ENCODE results near the gene IPO4. TPM values are rescaled to one million over a fixed set of nuclear protein-coding genes. Genes with fewer than 3 reads are reported as not detected.

The IPO4 gene
- total and polyA plus RNA-seq, 9 of the 15 experiments (the other 6 are each of a cell fraction or from before 2014, with no cell fraction given), result 7.3 to 122 (median 31.8) TPM

DNA sequence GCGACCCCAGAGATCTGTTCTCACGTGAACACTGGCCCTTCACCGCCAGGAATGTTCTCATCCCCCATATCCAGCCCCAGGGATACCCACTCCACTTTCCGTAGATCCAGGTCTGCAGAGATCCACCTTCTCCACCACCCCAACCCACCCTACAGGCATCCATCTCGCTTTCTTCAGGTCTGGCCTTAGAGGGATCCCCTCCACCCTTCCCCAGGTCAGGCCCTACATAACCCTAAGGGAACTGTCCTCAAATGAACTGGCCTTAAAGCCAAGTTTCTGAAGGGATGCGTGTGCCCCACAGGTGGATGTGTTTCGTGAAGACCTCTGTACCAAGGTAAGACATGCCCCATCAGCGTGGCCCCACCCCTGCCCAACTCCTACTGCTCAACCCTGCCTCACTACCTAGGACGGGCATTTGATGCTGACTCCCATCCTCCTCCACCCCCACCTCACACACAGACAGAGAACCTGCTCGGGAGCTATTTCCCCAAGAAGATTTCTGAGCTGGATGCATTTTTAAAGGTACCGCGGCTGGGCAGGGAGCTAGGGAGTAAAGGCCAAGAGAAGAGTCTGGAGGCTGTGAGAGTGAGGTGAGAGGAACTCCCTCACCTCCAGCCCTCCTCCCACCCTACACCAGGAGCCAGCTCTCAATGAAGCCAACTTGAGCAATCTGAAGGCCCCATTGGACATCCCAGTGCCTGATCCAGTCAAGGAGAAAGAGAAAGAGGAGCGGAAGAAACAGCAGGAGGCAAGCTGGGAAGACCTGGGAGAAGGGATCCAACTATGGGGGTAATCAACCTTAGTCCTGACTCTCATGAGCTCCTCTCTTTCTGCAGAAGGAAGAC, 51.7 kb downstream of the IPO4 start:
- in situ Hi-C loops (cut with MboI) (no loop called here), intact Hi-C loops (cut with micrococcal nuclease) (no loop called here)
- peak overlapping the region; percentile 72 for H3K4me2 ChIP-seq (ENCODE audit: insufficient read depth, low read length)
- no peaks in the 10 kb centered on the region for H3K9me1 ChIP-seq (ENCODE audit: control insufficient read depth, insufficient read depth, low read length)
- no peaks in the 10 kb centered on the region for H3K27me3 ChIP-seq (ENCODE audit: control insufficient read depth in 2 of 2, insufficient read depth in 2 of 2, low read length in 2 of 2)
- BruUV-seq (replicated peaks), result no TSS peak
- no peak for ATAC-seq
- H3K4me1 ChIP-seq (replicated peaks in 1 of 2; ENCODE audit: control insufficient read depth in 2 of 2, insufficient read depth in 2 of 2, low read length in 2 of 2), result peaks cover 7 to 37% of the 10 kb centered on the region in 2 experiments; a peak in 4 of 5 replicates
- peaks cover 20% of the 10 kb centered on the region for H3K79me2 ChIP-seq (ENCODE audit: control insufficient read depth, insufficient read depth, low read length)
- no peak for FAIRE-seq
- no peaks in the 10 kb centered on the region; the same call in 1 of the 2 replicates for H4K20me1 ChIP-seq (replicated peaks; ENCODE audit: control insufficient read depth, insufficient read depth, low read length)
- H3K9me3 ChIP-seq (replicated peaks; ENCODE audit: control insufficient read depth, insufficient read depth, low read depth, low read length), result no peaks in the 10 kb centered on the region
- TF ChIP-seq ETV6 (IDR thresholded peaks at IDR 0.05; ENCODE audit: borderline replicate concordance in 1 of 2, low read depth in 2 of 2, low read length in 1 of 2) (no peak), ETV6 (CRISPR knock-in tag; IDR thresholded peaks at IDR 0.05; ENCODE audit: borderline replicate concordance) (no peak), ZFP30 (CRISPR knock-in tag; IDR thresholded peaks at IDR 0.05; ENCODE audit: borderline replicate concordance) (no peak), RBBP5 (IDR thresholded peaks at IDR 0.05; ENCODE audit: borderline replicate concordance, insufficient read depth, low read length, poor library complexity, severe bottlenecking) (no peak), SMAD4 (CRISPR knock-in tag; conservative IDR thresholded peaks at IDR 0.05) (no peak), ZFP1 (CRISPR knock-in tag; IDR thresholded peaks at IDR 0.05) (no peak), KDM5B (IDR thresholded peaks at IDR 0.05; ENCODE audit: insufficient replicate concordance, low read depth, low read length) (peak; percentile 8), ASH1L (IDR thresholded peaks at IDR 0.05; ENCODE audit: borderline replicate concordance, low read depth, partially characterized antibody) (no peak), POLR3A (IDR thresholded peaks at IDR 0.05; ENCODE audit: borderline replicate concordance, extremely low read depth, insufficient read depth, insufficient read length) (no peak)
- peak overlapping the region; percentile 92 for H3K4me3 ChIP-seq
- CTCF ChIA-PET (ENCODE audit: low intra/inter-chr PET ratio), result no interaction called here
- no peak for DNase-seq (ENCODE audit: extremely low read depth in 1 of 4, low spot score in 3 of 4)
- no peak overlapping the region for H2AFZ ChIP-seq (ENCODE audit: low read depth, low read length)
- POLR2A ChIA-PET, result interaction anchor here (0.9 to 1.8 kb wide), 3 partner anchors 9 to 22 kb away, joined by 4 read pairs; partner anchors contain the start of genes DCAF11, NRL and PSME2
- WGBS (ENCODE audit: insufficient coverage, low coverage, missing lambda C conversion rate), result 23% methylated on average over 9 of the region's 13 CpGs
- peak overlapping the region; percentile 71 to 93; a peak in 3 of 4 replicates for H3K9ac ChIP-seq (ENCODE audit: insufficient read depth in 1 of 2, low read depth in 2 of 2, low read length in 2 of 2)
- H3K27ac ChIP-seq (ENCODE audit: extremely low read depth, low read depth, low read length), result no peak overlapping the region
- peaks cover 24% of the 10 kb centered on the region for H3K36me3 ChIP-seq (ENCODE audit: control insufficient read depth, insufficient read depth, low read length)
